NAMALWA (cell line): Measurements from ENCODE around the gene EXOC4.

Experiments
- DNase-seq: peaks from one replicate; pipeline ENCODE4 v3.0.0-alpha.2; 2015; ENCODE audit warnings: low spot score

EXOC4 gene

DNA sequence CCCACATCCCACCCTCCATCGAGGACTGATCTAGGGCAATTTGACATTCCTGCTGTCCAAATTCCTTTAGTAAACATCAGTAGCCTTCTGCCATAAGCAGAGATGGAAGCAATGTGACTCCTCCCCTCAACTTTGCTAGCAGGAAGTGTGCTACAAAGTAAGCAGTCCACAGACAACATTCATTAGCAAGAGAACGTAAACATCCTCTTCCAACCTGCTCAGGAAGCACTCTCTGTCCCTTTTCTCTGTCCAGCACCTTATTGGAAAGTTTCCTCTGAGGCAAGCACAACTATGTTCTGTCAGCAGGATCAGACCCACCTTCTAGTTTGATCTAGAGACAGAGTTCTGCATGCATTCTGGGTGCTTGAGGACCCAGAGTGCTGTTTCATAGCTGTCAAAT is 826.1 kb downstream of the EXOC4 start:
- no peak for DNase-seq

DNA sequence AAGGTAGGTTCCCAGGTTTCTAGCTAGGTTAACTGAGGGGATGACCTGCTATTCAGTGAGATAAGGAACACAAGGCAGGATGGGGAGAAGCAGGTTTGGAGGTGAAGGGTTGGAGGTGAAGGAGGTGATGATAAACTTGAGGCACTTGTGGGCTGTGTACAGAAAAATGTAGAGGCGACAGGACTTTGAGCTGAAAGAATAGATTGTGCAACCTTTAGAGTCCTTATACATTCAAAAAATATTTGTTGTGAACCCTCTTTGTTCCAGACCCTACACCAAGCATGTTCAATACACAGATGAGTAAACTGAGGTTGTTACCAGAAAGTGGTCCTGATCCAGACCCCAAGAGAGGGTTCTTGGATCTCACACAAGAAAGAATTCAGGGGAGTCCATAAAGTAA is 828.8 kb downstream of the EXOC4 start:
- DNase-seq = no peak

DNA sequence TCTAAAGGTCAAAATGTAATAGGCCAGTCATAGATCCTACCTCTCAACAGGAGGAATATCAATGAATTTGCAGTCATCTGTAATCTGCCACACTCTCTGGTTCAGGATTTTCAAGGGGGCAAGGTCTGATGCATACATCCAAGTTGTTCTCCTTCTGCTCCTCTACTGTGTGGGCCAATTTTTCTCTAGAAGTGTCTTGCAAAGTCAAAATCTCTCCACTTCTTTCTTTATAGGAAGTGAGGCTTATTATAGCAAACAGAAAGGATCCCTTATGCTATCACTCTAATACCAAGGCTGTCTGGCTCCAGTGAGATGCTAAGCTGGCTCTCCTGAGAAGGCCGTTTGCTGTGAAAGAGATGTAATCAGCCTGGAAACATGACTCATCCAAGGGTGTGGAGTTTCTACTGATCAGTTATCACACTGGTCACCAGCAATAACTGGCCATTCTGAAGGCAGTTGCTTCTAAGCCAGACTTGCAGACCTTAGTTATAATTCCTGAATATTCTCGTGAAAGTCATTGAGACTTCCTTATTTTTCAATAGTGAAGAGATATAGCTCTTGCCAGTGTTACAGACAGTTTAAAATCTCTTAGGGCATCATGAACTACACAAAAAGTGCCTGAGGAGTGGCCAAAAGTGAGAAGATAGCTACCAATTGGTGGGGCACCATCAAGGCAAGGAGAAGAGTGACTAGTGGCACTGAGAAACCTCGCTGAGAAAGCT is 831.0 kb downstream of the EXOC4 start:
- no peak for DNase-seq

DNA sequence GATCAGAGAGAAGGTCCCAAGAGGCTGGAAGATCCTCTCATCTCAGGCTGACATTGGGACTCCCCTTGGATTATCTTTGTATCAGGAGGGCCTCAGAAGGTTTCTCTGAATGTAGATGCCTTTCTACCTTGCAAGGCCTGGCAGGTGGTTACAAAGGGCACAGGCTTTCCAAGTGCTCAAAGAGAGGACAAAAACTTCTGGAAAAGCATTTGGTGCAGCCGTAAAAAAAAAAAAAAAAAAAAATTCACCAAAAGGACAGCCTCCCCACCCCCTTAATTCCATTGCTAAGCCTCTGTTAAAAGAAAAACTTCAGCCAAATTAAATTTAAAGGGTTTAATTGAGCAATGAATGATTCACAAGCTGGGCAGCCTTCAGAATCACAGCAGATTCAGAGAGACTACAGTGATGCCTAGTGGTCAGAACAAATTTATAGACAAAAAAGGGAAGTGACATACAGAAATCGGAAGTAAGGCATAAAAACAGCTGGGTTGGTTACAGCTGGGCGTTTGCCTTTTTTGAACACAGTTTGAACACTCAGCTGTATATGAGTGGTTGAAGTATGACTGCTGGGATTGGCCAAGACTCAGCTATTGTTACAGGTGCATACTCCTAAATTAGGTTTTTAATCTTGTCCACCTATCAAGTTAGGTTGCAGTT is 831.7 kb downstream of the EXOC4 start:
- peak; percentile 75 for DNase-seq

DNA sequence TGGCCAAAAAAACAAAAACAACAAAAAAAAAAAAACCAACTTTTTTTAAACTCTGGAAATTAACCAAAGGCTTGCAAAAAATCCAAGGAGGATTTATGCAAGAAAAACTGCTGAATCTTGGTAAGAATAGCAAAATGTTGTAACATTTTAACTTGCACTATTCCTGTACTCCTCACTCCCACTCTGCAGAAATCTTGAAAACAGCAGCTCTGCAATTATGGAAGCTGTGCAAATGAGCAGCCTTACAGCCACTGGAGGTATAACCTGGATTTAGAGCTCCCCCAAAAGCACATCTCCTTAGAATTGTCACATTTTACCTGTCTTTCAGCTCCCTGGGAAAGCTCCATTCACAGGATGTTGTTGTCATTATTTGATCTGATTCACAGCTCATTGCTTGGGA is 832.4 kb downstream of the EXOC4 start:
- DNase-seq = no peak

DNA sequence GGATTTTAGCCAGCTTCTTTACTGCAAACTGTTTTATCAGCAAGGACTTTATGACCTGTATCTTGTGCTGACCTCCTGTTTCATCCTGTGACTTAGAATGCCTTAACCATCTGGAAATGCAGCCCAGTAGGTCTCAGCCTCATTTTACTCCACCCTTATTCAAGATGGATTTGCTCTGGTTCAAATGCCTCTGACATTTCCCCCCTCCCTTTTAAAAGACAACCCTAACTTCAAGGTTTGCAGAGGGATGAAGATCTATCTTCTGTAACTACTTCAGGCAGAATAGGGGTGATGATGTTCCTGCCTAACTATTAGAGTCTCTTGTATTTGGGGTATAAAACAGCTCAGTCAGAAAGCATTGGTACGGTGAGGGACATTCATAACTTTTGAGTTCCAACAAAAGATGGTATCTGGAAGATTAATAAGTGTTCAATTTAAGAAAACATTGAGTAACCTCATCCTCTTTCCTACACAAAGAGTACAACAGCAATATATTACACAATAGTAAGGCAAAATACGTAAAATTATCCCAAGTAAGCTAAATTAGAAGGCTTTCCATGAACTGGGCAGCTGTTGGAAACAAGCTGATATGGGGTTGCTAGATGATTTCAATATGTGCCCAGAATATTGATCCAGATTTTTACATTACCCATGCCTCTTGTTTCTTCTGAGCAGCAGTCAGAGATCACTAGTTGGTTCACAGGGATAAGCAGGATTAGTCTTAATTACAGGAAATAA is 834.3 kb downstream of the EXOC4 start:
- DNase-seq = no peak

DNA sequence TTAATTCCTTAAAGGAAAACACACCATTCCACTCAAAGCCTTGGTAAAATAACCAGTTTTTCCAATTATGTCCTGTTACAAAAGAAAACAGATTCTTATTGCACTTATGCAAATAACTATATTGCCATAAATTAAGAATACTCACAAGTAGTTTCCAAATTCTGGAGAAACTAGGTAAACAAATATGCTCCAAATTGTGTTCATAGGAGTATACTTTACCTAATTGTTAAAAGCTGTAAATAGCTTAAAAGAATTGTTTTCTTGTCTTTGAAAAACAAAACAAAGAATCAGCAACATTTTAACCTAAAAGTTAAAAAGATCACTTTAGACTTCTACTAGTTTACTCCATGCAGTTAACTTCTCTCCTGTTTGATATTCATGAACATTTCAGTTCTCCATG is 835.3 kb downstream of the EXOC4 start:
- DNase-seq = peak; percentile 12

DNA sequence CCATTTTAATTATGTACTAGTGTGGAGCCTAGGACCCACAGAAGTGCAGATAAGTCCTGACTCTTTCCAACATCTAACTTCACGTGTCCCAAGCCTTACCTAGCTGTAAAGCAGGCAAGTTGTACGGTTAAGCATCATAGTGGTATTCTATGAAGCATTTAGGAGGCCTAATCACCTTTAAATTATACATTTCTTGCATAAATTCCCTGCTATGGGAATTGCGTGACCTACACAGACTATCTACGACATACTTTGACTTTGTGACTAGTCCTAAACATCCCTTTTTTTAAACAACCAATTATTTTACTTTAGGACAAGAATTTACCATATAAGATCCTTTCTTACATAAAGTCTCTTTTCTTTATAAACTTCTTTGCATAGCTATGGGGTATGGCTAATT is 836.6 kb downstream of the EXOC4 start:
- no peak for DNase-seq

DNA sequence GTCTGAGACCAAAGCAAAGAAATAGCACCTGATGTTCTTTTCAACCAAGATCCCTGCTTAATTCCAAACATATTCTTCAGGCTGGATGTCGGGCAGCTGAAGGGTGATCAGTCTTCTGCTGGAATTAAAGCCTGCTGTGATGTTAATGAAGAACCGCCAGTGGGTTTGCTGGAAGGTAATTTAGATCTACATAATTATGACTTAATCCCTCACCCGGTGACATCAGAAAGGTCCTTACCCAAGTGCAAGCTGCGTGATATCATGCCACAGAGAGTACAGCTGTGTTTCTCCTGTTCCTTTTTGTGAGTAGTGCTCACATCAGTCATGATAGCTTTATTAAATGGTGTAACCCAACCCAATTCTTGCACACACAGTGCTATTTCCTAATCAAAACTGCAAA is 845.2 kb downstream of the EXOC4 start:
- no peak for DNase-seq

DNA sequence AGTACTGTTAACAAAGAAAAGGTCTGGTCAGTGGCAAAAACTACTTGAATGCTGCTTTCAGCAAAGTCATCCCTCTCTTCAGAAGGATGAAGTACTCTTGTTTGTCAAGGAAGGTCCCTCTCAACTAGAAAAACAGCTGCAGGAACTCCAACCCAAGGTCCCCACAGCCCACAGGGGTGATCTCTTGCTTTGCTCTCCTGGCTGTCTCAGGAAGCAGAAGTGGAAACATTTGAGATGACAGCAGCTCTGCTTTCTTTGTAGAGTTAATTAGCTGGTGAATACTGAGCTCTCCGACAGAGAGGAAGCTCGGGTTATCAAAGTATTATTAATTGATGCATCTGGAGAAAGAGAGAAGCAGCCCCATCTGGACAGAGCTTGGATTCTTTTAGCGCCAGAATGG is 848.8 kb downstream of the EXOC4 start:
- peak; percentile 15 for DNase-seq

DNA sequence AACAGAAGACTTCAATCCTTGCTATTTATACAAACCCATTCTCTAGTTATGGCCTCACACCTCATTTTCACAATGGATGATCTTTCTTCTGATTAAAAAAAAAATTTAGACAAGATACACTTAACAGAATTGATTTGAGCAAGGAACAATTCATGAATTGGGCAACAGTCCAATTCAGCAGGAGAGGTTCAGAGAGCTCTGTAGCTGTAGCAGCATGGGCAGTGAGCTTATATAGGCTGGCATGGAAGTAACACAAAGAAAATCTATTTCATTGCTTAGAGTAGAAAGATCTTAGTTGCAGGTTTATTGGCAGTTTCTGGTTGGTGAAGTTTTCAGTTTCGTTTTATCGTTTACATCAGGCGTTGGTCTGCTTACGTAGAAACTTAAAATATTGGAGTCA is 851.3 kb downstream of the EXOC4 start:
- no peak for DNase-seq

DNA sequence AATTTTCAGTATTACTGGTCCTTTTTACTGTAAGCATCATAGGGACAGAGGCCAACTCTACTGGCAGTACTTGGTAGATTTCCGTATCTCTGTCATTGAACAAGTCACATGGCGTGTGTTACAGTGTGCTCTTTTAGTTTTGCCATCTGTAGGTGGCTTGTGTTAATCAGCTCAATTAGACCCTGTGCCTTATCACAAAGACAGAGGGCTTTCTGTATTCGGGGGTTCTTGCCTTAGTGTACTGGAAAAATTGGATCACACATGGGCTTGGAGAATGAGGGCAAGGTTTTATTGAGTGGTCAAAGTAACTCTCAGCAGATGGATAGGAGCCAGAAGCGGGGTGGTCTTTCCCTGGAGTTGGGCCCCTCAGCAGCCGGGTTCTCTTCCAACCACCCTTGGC is 853.0 kb downstream of the EXOC4 start:
- DNase-seq = no peak

DNA sequence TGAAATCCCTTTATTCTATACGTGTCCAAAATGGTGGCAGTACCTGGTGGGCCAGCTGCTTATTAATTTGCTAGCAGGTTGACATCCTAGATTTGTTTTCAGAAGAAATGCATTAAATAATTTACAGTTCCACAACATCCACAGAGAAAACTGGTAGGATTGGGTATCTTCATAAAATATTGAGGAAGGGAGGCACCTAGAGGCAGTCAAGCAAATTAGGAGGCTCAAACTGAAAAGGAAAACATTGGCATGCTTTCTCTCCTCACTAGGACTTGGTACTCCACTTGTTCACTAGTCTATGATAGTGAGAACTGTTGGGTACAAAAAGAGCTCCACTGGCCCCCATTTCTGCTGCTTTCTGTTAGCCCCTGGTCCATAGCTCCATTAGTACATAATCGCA is 855.9 kb downstream of the EXOC4 start:
- DNase-seq = no peak

DNA sequence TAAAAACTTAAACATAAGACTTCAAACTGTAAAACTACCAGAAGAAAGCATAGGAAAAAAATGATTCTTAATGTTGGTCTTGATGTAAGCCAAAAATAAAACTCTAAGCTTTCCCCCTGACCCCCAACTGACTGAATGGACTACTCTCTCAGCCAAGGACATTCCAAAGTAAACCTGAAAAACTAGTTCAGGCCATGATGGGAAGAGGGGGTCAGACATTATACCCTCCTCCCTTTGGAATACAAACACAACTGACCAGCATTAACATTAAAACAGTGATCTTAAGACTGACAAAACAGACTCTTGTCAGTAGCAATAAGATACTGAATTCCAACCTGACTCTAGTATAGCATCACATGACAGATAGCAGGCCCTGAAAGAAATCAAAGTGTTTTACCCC is 860.8 kb downstream of the EXOC4 start:
- DNase-seq = no peak

DNA sequence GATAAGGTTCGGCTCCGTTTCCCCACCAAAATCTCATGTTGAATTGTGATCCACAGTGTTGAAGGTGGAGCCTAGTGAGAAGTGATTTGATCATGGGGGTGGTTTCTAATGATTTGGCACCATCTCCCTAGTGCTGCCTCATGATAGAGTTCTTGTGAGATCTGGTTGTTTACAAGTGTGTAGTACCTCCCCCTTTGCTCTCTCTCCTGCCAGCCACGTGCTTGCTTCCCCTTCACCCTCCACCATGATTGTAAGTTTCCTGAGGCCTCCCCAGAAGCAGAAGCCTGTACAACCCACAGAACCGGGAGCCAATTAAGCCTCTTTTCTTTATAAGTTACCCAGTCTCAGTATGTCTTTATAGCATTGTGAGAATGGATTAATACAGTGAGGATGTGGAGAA is 862.1 kb downstream of the EXOC4 start:
- DNase-seq = no peak
